GM19043 (cell line): ENCODE measurements around the gene CNOT6.
"Not testable (repeated sequence)": the region's sequence is repeated elsewhere in the genome, so short reads cannot be mapped to it uniquely, and the experiment has no call there.

ENCODE experiments used
- ATAC-seq: cut with Tn5 transposase; IDR thresholded peaks from one replicate; pipeline ENCODE4 v1.9.1; 2021; ENCODE audit warnings: low read depth; ENCODE audit not compliant: unreplicated experiment

CNOT6 gene

GRCh38 chr5:180515974-180516373, 21.8 kb downstream of the CNOT6 start:
- ATAC-seq, result not testable (repeated sequence)

DNA sequence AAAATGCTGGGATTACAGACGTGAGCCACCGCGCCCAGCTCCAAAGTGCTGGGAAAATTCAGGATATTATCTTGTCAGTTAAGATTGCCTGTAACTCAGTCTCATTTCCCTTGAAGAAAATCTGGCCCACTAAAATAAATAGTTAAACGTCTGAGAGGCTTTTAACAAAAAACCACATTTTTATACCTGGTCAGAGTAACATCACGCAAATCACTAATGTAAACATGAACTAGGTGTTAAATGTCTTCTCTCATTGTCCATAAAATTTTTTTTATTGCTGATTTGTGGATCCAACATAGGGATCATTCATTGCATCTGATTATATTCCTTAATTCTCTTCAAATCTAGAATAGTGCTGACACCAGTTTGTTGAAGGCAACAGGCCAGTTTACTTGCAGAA, 22.3 kb downstream of the CNOT6 start:
- no peak for ATAC-seq

- no peak for ATAC-seq
Observed at GRCh38 chr5:180519098-180519497, 24.9 kb downstream of the CNOT6 start.

DNA sequence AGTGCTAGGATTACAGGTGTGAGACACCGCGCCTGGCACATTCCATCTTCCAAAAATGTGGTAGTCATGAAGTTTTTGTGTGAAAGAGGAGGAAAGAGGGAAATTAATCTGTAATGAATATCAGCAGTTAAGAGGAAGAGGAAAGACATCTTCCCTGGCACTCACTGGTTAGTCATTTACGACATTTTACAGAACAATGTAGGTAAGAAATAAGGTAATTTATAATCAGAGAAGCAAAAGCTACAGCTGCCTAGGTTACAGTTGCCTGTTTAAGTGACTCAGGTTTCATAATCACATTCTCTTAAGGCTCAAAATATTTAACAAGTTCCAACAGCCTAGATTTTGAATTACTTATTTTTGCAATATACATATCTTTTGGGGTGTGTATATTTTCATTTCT, 26.9 kb downstream of the CNOT6 start:
- no peak for ATAC-seq

DNA sequence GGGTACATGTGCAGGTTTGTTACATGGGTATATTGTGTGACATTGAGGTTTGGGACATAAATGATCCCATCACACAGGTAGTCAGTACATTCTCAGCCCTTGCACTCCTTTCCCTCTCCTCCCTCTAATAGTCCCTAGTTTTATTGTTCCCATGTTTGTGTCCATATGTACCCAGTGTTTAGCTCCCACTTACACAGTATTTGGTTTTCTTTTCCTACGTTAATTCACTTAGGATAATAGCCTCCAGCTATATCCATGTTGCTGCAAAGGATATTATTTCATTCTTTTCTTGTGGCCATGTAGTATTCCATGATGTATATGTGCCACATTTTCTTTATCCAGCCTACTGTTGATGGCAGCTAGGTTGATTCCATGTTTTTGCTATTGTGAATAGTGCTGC, 27.4 kb downstream of the CNOT6 start:
- ATAC-seq, result no peak

DNA sequence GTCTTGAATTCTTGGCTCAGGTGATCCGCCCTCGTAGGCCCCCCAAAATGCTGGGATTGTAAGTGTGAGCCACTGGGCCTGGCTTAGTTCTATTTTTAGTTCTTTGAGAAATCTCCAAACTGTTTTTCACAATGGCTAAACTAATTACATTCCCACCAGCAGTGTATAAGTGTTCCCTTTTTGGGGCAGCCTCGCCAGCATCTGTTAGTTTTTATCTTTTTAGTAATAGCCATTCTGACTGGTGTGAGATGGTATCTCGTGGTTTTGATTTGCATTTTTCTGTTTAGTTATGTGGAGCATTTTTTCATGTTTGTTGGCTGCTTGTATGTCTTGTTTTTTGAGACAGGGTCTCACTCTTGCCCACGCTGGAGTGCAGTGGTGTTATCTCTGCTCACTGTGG, 28.2 kb downstream of the CNOT6 start:
- ATAC-seq, result no peak

DNA sequence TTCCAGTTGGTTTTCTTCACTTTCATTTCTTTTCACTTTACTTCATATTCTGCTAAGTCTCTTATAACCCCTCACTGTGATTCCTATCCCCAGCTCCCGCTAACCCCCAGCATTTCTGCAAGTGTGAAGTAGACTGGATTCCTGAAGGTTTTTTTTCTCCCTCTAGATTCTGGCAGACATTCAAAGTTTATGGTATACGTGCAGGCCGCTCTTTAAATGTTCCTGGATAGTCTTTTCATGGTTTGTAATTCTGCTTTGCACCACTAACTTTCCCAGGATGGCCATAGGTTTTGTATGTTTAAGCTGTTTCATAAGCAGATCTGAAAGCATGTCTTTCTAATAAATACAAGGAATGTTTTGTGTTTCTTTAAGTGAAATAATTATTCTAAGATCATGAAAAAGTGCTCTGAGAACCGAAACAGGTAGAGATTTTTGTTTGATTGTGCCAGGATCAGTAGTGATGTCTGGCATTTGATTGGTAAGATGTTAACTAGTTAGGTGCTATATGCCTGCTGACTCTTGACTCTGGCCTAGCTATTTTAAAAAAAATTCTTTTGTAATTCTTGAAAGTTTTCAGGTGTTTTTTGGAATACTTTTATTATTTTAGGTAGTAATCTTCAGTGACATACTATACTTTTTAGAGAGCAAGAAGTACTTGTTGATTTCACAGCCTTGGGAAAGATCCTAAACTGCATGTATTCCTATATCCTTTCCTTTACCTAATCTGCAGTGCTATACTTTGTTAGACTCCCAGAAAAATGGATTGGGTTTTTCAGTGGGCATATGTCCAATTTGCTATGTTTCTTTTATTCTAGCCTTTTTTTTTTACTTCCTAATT, 29.7 kb downstream of the CNOT6 start:
- no peak for ATAC-seq

DNA sequence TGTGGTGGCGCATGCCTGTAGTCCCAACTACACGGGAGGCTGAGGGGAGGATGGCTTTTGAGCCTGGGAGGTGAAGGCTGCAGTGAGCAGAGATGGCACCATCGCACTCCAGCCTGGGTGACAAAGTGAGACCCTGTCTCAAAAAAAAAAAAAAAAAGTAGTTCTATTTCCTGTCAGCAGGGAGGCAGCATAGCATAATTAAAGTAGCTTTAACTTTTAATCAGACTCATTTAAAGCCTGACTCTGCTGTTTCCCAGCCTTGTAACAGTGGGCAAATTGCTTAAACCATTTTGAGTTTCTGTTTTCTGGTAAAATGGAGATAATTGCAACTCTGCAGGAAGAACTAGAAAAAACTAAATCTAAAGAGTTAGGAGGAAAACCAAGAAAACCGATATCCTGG, 31.2 kb downstream of the CNOT6 start:
- ATAC-seq, result no peak

DNA sequence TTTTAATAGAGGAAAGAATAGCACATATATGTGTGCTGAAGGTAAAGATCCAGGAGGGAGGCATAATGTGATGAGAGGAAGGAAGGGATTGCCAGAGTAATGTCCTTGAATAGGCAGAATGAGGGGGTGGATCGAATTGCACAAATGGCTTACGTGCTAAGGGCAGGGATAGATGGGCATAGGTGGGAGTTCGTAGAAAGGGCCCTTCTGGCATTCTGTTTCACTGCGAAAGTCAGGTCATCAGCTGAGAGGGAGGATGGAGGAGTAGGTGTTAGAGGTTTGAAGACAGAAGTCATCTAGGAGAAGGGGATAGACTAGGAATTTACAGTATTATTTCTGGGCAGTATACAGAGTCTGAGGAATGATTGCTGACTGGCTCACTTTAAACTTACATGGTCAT, 32.1 kb downstream of the CNOT6 start:
- ATAC-seq, result no peak

- no peak for ATAC-seq
Observed at GRCh38 chr5:180527659-180528058, 33.5 kb downstream of the CNOT6 start.

- not testable (repeated sequence) for ATAC-seq
Observed at GRCh38 chr5:180531036-180531585, 36.9 kb downstream of the CNOT6 start.

DNA sequence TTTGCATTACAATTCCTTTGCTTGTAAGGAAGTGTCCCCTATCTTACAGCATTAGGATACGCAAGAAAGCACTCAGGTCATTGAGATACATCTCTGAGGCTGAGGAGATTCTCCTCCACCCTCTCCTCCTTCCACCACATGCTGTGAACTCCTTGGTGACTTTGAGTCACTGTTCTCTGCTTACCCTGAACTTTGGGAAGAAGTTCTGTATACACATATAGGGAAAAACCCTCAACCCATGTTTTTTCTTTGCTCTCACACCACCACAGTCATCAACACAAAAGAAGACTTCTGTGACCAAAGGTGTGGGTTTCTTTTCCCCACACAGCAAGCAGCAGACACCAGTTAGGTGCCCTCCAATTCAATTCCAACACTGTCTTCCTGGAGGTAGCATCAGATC, 38.1 kb downstream of the CNOT6 start:
- ATAC-seq, result no peak

DNA sequence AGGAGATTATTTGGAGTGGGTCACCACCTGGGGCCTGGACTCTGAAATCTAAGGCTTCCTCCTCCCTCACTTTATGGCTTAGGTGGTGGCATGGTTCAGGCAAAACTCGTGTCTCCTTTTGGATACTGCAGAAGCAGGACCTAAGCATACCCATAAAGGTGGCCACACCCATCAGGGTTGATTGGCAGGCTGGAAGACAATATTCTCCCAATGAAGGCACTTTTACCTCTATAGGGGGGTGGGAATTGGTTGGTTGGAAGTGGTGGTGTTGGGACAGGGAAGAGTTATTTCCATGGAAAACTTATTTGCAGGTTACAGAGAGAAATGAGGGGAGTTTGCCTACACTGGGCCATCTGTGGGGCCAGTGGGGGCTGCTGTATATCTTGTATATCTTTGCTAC, 39.7 kb downstream of the CNOT6 start:
- ATAC-seq, result no peak

- no peak for ATAC-seq
Observed at GRCh38 chr5:180535573-180535972, 41.4 kb downstream of the CNOT6 start.

DNA sequence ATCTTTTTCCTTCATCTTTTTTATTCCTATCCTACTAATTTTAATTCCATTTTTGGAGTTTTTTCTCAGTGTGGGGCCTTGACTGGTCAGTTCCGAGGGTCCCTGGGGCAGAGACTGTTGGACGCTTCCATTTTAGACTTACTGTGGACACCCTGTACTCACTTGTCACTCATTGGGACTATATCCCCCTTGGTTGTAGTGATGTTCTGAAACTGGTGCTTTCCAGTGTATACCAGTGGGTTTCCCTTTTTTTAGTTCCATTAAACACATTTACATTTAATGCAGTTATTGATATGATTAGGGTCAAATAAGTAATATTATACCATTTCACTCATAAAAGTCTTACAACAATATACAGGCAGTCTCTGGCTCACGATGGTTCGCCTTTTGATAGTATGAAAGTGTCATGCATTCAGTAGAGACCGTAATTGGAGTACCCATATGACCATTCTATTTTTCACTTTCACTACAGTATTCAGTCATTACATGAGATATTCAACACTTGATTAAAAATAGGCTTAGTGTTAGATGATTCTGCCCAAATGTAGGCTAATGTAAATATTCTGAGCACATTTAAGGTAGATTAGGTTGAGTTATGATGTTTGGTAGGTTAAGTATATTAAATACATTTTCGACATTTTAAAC, 46.0 kb downstream of the CNOT6 start:
- ATAC-seq, result peak; percentile 74

DNA sequence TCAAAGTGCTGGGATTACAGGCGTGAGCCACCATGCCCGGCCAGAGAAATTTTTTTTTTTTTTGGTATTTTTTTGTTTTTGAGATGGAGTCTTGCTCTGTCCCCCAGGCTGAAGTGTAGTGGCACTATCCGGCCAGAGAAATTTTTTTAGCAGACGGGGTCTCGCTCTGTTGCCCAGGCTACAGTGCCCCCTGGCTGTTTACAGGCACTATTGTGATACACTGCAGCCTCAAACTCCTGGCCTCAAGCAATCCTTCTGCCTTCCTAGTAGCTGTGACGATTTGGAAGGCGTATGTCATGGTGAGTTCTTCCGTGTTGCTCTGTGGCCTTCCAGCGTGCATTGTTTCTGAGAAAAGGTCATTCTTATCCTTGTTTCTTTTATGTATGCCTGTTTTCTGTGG, 47.5 kb downstream of the CNOT6 start:
- no peak for ATAC-seq

GRCh38 chr5:180545248-180545647, 51.1 kb downstream of the CNOT6 start:
- no peak for ATAC-seq

DNA sequence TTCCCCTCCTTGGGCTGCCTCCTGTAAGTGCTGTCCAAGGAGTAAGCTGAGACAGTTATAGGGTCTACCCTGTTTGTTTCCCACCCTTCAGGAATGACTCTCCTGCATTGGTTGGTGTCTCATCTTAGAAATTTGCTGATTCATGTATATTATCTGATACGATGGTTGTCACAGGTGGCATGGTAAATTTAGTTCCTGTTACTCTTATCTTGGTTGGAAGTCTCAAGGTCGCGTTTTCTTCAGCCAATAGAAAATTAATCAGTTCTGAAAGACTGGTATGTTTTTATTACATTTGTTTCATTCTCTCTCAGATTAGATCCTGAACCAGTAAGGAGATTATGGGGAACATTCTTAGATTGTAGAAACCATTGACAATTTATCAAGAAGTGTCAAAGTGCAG, 54.4 kb downstream of the CNOT6 start:
- no peak for ATAC-seq

DNA sequence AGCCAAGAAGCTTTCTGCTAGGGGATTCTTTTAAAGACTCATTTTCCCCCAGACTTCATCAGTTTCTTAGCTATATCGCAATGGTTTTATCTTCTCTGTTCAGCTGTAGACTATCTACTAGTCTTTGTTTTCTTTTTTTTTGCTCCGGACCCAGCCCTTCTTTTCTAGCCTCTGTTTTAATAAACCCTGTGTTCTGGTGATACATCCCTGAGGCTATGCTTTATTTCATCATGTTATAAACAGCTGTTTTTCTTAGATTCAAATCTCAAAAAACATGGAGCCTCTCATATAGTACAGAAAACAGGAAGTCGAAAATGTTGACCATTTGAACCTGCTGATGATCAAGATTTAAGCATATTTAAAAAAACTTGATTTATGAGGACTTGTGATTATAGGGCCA, 59.4 kb downstream of the CNOT6 start:
- ATAC-seq, result no peak

DNA sequence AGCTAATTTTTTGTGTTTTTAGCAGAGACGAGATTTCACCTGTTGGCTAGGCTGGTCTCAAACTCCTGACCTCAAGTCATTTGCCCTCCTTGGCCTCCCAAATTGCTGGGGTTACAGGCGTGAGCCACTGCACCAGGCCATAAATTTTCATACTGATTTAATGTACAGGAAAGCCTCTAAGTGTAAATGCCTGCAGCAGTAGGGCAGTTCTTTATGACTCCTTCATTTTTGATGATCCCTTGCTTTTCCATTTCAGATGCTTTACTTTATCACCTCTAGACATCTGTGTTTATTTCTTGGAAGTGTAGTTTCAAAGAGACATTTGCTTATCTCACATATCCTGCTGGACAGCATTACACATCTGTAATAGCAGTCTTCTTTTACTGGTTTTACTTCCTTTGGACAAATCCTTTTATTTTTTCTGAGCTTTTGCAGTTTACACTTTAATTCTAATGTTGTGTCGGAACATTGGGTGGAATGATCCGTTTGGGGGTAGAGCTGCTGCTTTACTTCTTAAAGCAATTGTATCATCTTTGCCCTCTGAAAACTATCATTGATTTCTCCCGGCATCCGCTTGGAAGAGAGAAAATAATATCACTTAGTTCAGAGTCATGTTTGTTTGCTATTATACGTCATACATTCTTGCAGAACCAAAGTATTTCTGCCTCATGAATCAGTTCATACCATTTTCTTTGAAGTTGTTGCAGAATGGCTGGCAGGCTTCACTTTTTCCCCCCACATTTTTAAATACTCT, 61.2 kb downstream of the CNOT6 start:
- ATAC-seq, result no peak

DNA sequence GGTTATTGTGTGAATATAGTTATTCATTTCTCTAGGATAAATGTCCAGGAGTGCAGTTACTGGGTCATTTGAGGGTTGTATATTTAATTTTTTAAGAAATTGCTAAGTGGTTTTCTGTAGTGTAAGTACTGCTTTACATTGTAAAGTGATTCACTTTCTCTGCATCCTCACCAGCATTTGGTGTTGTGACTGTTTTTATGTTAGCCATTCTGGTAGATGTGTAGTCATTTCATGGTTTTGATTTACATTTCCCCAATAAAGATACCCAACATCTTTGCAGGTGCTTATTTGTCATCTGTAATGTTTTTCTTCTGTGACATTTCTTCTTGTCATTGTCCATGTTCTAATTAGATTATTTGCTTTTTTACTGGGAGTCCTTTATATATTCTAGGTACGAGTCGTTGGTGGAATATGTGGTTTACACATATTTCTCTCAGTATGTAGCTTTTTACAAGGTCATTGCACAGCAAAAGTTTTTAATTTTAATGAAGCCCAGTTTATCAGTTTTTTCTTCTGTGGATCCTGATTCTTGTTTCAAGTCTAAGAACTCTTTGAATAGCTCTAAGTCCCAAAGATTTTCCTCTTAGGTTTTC, 63.1 kb downstream of the CNOT6 start:
- no peak for ATAC-seq
